Dermis lymphatic vessel endothelial cell (primary cell): ENCODE data around the gene OR13C9. TPM values are rescaled to one million over a fixed set of nuclear protein-coding genes. Genes with fewer than 3 reads are reported as not detected.

Experiments
- total RNA-seq: library from RNA; depleted of rRNA; stranded (reverse); fragments of >200 nt; gene quantifications from 2 replicates; pipeline ENCODE4 v1.2.1, GENCODE V29; 2014

The OR13C9 gene
- total RNA-seq = not detected in 2 replicates

GRCh38 chr9:104618104-104618503 lies at the start of gene OR13C9:
TSS of gene OR13C9 (minus strand) at chr9:104618204. CDS start at chr9:104618204, 0 bp downstream.

GRCh38 chr9:104605527-104605926 lies 12.5 kb downstream of the OR13C9 start, which contains the start of gene OR13C2:
TSS of gene OR13C2 (minus strand) at chr9:104605627. CDS start at chr9:104605627, 0 bp downstream.

GRCh38 chr9:104599313-104599712 lies 18.7 kb downstream of the OR13C9 start, which contains the start of gene OR13C5:
TSS of gene OR13C5 (minus strand) at chr9:104599413. CDS start at chr9:104599413, 0 bp downstream.

GRCh38 chr9:104568868-104569267 lies 49.1 kb downstream of the OR13C9 start, which contains the start of gene OR13C8:
TSS of gene OR13C8 (plus strand) at chr9:104569168. CDS start at chr9:104569168, 0 bp downstream.

Other genes with a start within 250 kb of the OR13C9 start
- not detected in 2 replicates for gene OR13F1, start 113.9 kb downstream of the OR13C9 start, total RNA-seq
- not detected in 2 replicates for gene OR13C4, start 91.0 kb downstream of the OR13C9 start, total RNA-seq
- gene OR13C3, start 81.3 kb downstream of the OR13C9 start, total RNA-seq = not detected in 2 replicates
- gene OR13C8, start 49.0 kb downstream of the OR13C9 start, total RNA-seq = not detected in 2 replicates
- not detected in 2 replicates for gene OR13C5, start 18.8 kb downstream of the OR13C9 start, total RNA-seq
- gene OR13C2, start 12.6 kb downstream of the OR13C9 start, total RNA-seq = not detected in 2 replicates
- gene OR13D1, start 76.3 kb upstream of the OR13C9 start, total RNA-seq = not detected in 2 replicates
- 51.5 and 52.4 TPM in 2 replicates for gene NIPSNAP3A, start 129.5 kb upstream of the OR13C9 start, total RNA-seq
- 0.11 and 0.60 TPM in 2 replicates for gene NIPSNAP3B, start 145.9 kb upstream of the OR13C9 start, total RNA-seq